Gastrocnemius medialis (tissue), 4 donors: Measurements from ENCODE around the gene PDZRN3.

ENCODE experiments used
- CTCF ChIP-seq, 5 experiments: fragments of 450-650 bp in 3 of 5; fragments of 200-600 bp in 2 of 5; sonication (generic) in 2 of 5; IDR thresholded peaks in 4 of 5; conservative IDR thresholded peaks in 1 of 5; 1 replicate in 4 of 5; 2 replicates in 1 of 5; pipeline ENCODE4 v1.5.1; 2016 to 2019; ENCODE audit warnings: antibody characterized with exemption in 5 of 5, mild to moderate bottlenecking in 3 of 5, moderate library complexity in 3 of 5
- POLR2A ChIP-seq, 2 donors: fragments of 450-650 bp; IDR thresholded peaks; one replicate each; pipeline ENCODE4 v1.6.1; 2017; ENCODE audit warnings: antibody characterized with exemption in 2 of 2, mild to moderate bottlenecking in 2 of 2, moderate library complexity in 2 of 2

GRCh38 chr3:73664389-73664788 lies 39.6 kb upstream of the PDZRN3 start:
- TF ChIP-seq CTCF (IDR thresholded peaks at IDR 0.05 in 4 of 5, conservative IDR thresholded peaks at IDR 0.05 in 1 of 5) (no peak), POLR2A (IDR thresholded peaks at IDR 0.05) (no peak)
